Lower lobe of right lung (tissue), 2 donors: ENCODE data around the gene FAM9B. TPM values are rescaled to one million over a fixed set of nuclear protein-coding genes. Genes with fewer than 3 reads are reported as not detected.

ENCODE experiments used
- ATAC-seq, 2 donors: fragments of 200-7000 bp; cut with Tn5 transposase; one replicate each; pipeline ENCODE4 v1.9.1; 2020 to 2022; ENCODE audit warnings: mild to moderate bottlenecking in 2 of 2, moderate library complexity in 2 of 2
- DNase-seq: peaks from one replicate; pipeline ENCODE4 v3.0.0-alpha.2; 2020
- H3K27ac ChIP-seq: fragments of 200-600 bp; one replicate; pipeline ENCODE4 v1.8.0; 2022
- H3K27me3 ChIP-seq: fragments of 200-600 bp; one replicate; pipeline ENCODE4 v1.8.0; 2022; ENCODE audit warnings: low read depth
- H3K36me3 ChIP-seq: fragments of 200-600 bp; one replicate; pipeline ENCODE4 v1.8.0; 2022; ENCODE audit warnings: mild to moderate bottlenecking
- H3K4me1 ChIP-seq: fragments of 200-600 bp; one replicate; pipeline ENCODE4 v1.8.0; 2022
- H3K4me3 ChIP-seq: fragments of 200-600 bp; one replicate; pipeline ENCODE4 v1.8.0; 2022; ENCODE audit warnings: mild to moderate bottlenecking
- H3K9me3 ChIP-seq: fragments of 200-600 bp; one replicate; pipeline ENCODE4 v1.8.0; 2022
- CTCF ChIP-seq: fragments of 200-600 bp; IDR thresholded peaks from one replicate; pipeline ENCODE4 v1.8.0; 2022; ENCODE audit warnings: antibody characterized with exemption, mild to moderate bottlenecking
- intact Hi-C: fragments of 100-400 bp; cut with DNase I; formaldehyde crosslinking; loops from one replicate; pipeline ENCODE4 v1.11.0; 2022
- long read RNA-seq: library from polyadenylated mRNA; unstranded; transcript quantifications from one replicate; pipeline ENCODE4 v2.0.0, GENCODE V29; 2021
- total RNA-seq: library from RNA; stranded (reverse); fragmentation: NEBNext Ultra II Directional; extraction: Animal tissue kit (Norgen Biotek cat#: 25700); gene quantifications from one replicate; pipeline ENCODE4 v1.2.1, GENCODE V29; 2021
- donor health status: DM: no; HTN: yes; CAD: no; lungs with severe emphysema.

Gene FAM9B
- 0.44 TPM for total RNA-seq
- long read RNA-seq, partial matches to known transcripts: 0 of 3 reads
- long read RNA-seq, other reads (novel, unspliced or antisense): 3 of 3 reads

GRCh38 chrX:9033989-9034388 is at the start of gene FAM9B:
FAM9B (minus strand) TSS chrX:9034127; CDS start chrX:9032986, 1,141 bp downstream.
- Histone ChIP-seq H3K9me3 (no peaks in the 10 kb centered on the region), H3K4me3 (no peak within 1 kb of the TSS), H3K27ac (no peak within 1 kb of the TSS), H3K27me3 (no peaks in the 10 kb centered on the region), H3K36me3 (no peaks in the 10 kb centered on the region), H3K4me1 (no peaks in the 10 kb centered on the region)
- no peak for TF ChIP-seq CTCF
- intact Hi-C loops: no loop called here
- DNase-seq: no peak
- no peak for ATAC-seq

- DNase-seq (no peak), ATAC-seq (no peak)
- Histone ChIP-seq H3K27ac (no peak overlapping the region), H3K4me3 (no peak overlapping the region), H3K4me1 (no peaks in the 10 kb centered on the region), H3K36me3 (no peaks in the 10 kb centered on the region), H3K9me3 (no peaks in the 10 kb centered on the region), H3K27me3 (no peaks in the 10 kb centered on the region)
- TF ChIP-seq CTCF: no peak
- intact Hi-C loops: no loop called here
These were observed 47.3 kb upstream of the FAM9B start for GRCh38 chrX:9081271-9081670.

GRCh38 chrX:9074326-9074725 is 40.4 kb upstream of the FAM9B start:
- DNase-seq: no peak
- Histone ChIP-seq H3K9me3 (no peaks in the 10 kb centered on the region), H3K27ac (no peak overlapping the region), H3K4me1 (no peaks in the 10 kb centered on the region), H3K4me3 (no peak overlapping the region), H3K36me3 (no peaks in the 10 kb centered on the region), H3K27me3 (no peaks in the 10 kb centered on the region)
- TF ChIP-seq CTCF: no peak
- intact Hi-C loops: no loop called here
- ATAC-seq: no peak

GRCh38 chrX:9072281-9072680 is 38.4 kb upstream of the FAM9B start:
- no peak overlapping the region for H3K27ac ChIP-seq
- no peak for DNase-seq
- no peaks in the 10 kb centered on the region for H3K27me3 ChIP-seq
- no peak for ATAC-seq
- intact Hi-C loops: no loop called here
- no peak overlapping the region for H3K4me3 ChIP-seq
- no peaks in the 10 kb centered on the region for H3K4me1 ChIP-seq
- no peaks in the 10 kb centered on the region for H3K36me3 ChIP-seq
- no peaks in the 10 kb centered on the region for H3K9me3 ChIP-seq
- no peak for TF ChIP-seq CTCF

- H3K27ac ChIP-seq: no peak overlapping the region
- no peak for DNase-seq
- TF ChIP-seq CTCF: no peak
- intact Hi-C loops: no loop called here
- H3K36me3 ChIP-seq: no peaks in the 10 kb centered on the region
- H3K4me3 ChIP-seq: no peak overlapping the region
- no peak for ATAC-seq
- no peaks in the 10 kb centered on the region for H3K27me3 ChIP-seq
- no peaks in the 10 kb centered on the region for H3K9me3 ChIP-seq
- no peaks in the 10 kb centered on the region for H3K4me1 ChIP-seq
These were observed 37.2 kb upstream of the FAM9B start for GRCh38 chrX:9071031-9071650.
